Effector memory CD8-positive, alpha-beta T cell (primary cell): ENCODE data around the gene PRDM8.
A peak's percentile ranks its signal among the peaks of the same experiment; 100 is the strongest.

Source experiments
- ATAC-seq: fragments of 150-1000 bp; cut with Tn5 transposase; replicated peaks from 2 replicates; pipeline ENCODE4 v1.10.0; 2021; ENCODE audit warnings: mild to moderate bottlenecking, moderate library complexity
- DNase-seq, 3 experiments: peaks; one replicate each; pipeline ENCODE4 v3.0.0; 2021
- H3K27ac Mint-ChIP-seq, 2 donors: one replicate each; pipeline ENCODE4 v1.8.0; 2022; ENCODE audit warnings: mild to moderate bottlenecking in 2 of 2, mixed read lengths in 2 of 2, moderate library complexity in 2 of 2
- H3K27me3 Mint-ChIP-seq, 2 donors: one replicate each; pipeline ENCODE4 v1.8.0; 2022; ENCODE audit warnings: mixed read lengths in 2 of 2
- H3K36me3 Mint-ChIP-seq: one replicate; pipeline ENCODE4 v1.8.0; 2022; ENCODE audit warnings: mild to moderate bottlenecking, moderate library complexity, mixed read lengths; ENCODE audit not compliant: insufficient read depth
- H3K4me1 Mint-ChIP-seq, 2 donors: one replicate each; pipeline ENCODE4 v1.8.0; 2022; ENCODE audit warnings: low read depth in 2 of 2, mixed read lengths in 2 of 2
- H3K4me3 Mint-ChIP-seq, 2 donors: one replicate each; pipeline ENCODE4 v1.8.0; 2022; ENCODE audit warnings: mild to moderate bottlenecking in 2 of 2, mixed read lengths in 2 of 2, moderate library complexity in 2 of 2
- H3K9me3 Mint-ChIP-seq, 2 donors: one replicate each; pipeline ENCODE4 v1.8.0; 2022; ENCODE audit warnings: mixed read lengths in 2 of 2

The PRDM8 gene

DNA sequence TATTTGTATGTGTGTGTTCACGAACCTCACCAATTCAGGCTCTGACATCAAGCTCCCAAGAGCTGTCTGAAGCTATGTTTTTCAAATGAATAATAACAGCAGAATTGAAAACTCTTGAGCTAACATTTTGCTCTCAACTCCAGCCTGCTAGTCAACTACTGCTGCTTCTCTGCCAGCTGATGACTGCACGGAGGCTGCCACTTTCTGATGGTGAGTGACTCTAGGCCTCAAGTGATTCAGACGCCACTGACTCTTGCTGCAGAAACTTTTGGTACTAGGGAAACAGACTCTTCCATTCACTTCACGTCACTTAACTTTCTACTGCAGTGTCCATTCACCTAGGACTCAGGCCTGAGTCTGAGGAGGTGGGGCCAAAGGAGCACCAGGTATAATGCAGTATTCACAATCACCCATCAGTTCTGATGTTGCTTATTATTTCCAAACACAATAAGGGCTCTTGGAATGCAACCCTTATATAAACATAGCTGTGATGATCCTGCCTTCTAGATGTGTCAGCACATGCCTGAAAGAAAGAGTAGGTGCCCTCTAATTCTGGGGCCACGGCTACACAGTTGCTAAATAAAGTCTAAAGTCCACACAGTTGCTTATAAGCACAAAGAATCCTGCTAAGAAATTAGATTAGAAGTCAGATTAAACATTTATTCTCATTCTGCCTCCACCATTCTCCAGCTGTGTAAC, 16.0 kb downstream of the PRDM8 start:
- ATAC-seq, result no peak
- no peak for DNase-seq
- no peaks in the 10 kb centered on the region for H3K9me3 Mint-ChIP-seq
- H3K27me3 Mint-ChIP-seq, result peaks cover 5 to 6% of the 10 kb centered on the region in 2 donors
- H3K27ac Mint-ChIP-seq, result no peak overlapping the region
- H3K36me3 Mint-ChIP-seq, result no peaks in the 10 kb centered on the region
- H3K4me3 Mint-ChIP-seq, result no peak overlapping the region
- H3K4me1 Mint-ChIP-seq, result peaks cover 0 to under 1% of the 10 kb centered on the region in 2 donors

DNA sequence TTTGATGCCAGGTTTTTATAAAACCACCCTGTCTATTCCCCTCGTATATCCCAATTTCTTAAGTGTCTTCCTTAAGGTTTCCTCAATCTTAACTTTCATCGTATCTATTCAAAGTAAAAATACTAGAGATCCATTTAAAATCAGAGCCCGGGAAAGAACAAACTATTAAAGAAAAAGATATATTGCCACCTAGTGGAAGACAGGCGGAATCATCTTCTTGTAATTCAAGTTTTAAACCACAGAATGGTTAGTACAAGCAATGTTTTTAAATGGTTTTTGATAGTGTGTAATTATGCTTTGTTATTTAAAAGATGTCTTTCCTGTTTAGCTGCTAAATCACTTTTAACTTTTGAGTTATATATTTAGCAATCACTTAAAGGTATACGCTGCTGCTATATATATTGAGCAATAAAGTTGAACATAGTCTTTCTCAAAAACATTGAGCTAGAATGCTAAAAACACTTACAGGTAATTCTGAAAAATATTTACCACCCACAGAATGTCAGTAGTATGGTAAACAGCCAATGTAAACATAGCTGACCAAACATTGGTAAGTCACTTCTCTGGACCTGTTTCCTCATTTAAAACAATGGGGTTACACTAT, 18.2 kb downstream of the PRDM8 start:
- H3K4me3 Mint-ChIP-seq, result no peak overlapping the region
- DNase-seq (no peak), ATAC-seq (peak; percentile 73)
- H3K4me1 Mint-ChIP-seq, result no peaks in the 10 kb centered on the region
- H3K27ac Mint-ChIP-seq, result no peak overlapping the region
- H3K9me3 Mint-ChIP-seq, result no peaks in the 10 kb centered on the region
- no peaks in the 10 kb centered on the region for H3K36me3 Mint-ChIP-seq
- H3K27me3 Mint-ChIP-seq, result peaks cover 22 to 23% of the 10 kb centered on the region in 2 donors

DNA sequence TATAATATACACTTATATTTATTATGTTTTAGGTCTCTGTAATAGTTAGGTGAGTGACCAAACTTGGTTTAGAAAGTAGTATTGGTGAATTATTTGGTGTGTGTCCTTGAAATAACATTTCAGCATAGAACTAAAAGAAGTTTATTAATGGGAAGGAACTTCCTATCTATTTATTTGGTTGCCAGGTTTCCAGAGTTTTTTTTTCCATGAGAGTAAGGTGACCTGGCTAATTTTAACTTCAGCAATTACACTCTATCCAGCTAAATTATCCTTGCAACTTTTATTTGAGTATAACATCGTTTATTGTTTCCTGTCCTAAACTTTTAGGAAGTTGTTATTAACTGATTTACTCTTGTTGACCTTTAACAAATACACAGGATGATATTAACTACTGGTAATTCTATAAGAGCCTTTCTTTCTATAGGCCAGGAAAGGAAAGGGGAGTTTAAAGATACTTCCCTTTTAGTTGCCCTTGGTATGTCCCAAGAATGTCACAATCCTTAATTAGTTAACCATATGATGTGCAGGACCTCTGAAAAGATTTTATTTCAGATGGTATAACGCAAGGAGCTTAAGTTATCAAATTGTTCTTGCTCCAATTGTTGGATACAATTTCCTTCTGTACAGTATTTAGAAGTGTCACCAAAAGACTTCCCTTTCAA, 18.9 kb downstream of the PRDM8 start:
- no peak for ATAC-seq
- H3K27me3 Mint-ChIP-seq, result peaks cover 22 to 23% of the 10 kb centered on the region in 2 donors
- no peaks in the 10 kb centered on the region for H3K36me3 Mint-ChIP-seq
- DNase-seq, result no peak
- no peaks in the 10 kb centered on the region for H3K9me3 Mint-ChIP-seq
- H3K27ac Mint-ChIP-seq, result no peak overlapping the region
- H3K4me3 Mint-ChIP-seq, result no peak overlapping the region
- no peaks in the 10 kb centered on the region for H3K4me1 Mint-ChIP-seq

DNA sequence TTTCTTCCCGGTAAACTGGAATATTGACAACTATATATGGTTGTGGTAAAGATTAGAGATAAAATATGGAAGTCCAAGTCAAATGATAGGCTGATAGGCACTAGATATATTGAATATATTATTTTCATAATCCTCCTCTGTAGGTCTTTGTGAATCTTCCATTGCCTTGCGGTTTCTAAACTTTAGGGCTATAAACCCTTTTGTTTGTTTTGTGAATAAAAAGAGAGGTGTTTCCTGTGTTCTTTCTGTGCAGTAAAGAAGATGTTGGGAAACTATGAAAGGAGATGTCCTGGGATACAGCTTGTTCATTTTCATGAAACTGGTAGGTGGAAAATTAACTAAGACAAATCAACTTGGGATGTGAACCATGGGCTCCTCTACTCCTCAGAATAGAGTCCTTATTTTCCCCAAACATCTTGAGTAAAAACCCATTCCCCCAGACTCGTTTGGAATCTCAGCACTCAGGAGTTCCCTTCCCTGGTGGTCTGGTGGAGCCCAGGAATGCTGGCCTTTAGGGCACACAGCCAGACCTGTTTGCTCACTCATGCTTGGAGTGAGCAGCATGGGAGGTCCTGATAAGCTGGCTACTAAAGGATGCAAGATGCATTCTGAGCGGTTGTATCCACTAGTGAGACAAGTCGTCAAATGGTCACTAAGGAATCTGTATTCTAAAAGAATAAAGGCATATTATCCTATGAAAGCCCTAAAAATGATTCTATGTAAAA, 22.2 kb downstream of the PRDM8 start:
- Mint-ChIP-seq H3K9me3 (no peaks in the 10 kb centered on the region), H3K4me3 (no peak overlapping the region), H3K27ac (no peak overlapping the region), H3K4me1 (no peaks in the 10 kb centered on the region), H3K27me3 (peaks cover 22 to 23% of the 10 kb centered on the region in 2 donors), H3K36me3 (no peaks in the 10 kb centered on the region)
- DNase-seq (no peak), ATAC-seq (no peak)

DNA sequence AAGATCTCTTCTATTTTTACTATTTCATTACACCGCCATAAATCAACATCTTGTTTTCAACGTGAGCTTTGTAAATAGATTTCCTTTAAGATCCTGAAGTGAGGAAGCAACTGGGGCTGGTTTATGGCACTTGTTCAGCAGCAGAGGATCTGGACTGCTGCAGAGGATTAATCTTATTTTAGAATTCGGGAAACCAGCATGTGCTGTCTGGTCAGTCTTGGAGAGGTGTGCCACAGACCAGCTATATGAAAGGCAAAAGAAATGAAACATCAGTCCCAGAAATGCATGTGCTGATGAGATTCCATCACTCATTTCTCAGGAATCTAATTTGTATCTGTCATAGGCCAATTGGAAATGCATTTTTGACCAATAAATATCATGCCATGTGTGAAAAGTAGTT, 23.4 kb downstream of the PRDM8 start:
- H3K27ac Mint-ChIP-seq, result no peak overlapping the region
- H3K36me3 Mint-ChIP-seq, result no peaks in the 10 kb centered on the region
- no peak for ATAC-seq
- no peak overlapping the region for H3K4me3 Mint-ChIP-seq
- no peaks in the 10 kb centered on the region for H3K9me3 Mint-ChIP-seq
- H3K27me3 Mint-ChIP-seq, result peaks cover 22 to 23% of the 10 kb centered on the region in 2 donors
- H3K4me1 Mint-ChIP-seq, result no peaks in the 10 kb centered on the region
- DNase-seq, result no peak

DNA sequence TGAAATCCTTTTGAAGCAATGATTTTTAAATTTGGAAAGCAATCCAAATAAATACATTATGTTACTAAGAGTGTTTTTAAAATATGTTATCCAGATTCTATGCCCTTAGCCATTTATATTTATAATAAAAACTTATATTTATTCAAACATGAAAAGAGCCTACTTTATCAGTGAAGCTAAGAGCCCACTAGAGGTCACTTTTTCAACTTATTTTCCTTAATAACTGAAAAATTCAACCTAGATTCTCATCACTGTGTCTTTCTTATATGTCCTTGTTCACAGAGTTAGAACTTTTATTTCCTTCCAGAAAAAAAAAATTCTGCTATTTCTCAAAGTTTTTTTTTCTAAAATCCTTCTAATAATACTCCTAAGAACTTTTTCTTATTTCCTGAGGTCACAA, 23.9 kb downstream of the PRDM8 start:
- Mint-ChIP-seq H3K27ac (no peak overlapping the region), H3K9me3 (no peaks in the 10 kb centered on the region), H3K4me3 (no peak overlapping the region), H3K36me3 (no peaks in the 10 kb centered on the region), H3K4me1 (no peaks in the 10 kb centered on the region), H3K27me3 (peaks cover 22 to 23% of the 10 kb centered on the region in 2 donors)
- no peak for DNase-seq
- no peak for ATAC-seq

DNA sequence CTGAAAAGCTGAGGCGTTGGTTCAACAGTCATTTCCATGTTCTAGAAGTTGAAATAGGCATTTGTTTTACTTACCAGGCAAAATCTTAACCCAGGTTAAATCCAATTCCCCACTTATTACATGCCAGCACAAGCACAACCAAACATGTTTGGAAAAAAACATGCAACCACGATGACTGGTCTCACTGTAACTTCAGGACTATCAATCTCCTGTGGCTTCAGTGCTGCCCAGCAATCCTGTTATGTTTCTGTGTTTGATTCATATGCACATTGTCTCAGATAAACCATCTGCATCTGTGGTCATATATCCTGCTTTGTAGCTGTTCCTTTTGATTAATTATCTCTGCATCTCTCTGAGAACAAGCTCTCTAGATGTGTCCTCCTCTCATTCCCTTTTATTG, 28.3 kb downstream of the PRDM8 start:
- DNase-seq (no peak), ATAC-seq (no peak)
- Mint-ChIP-seq H3K27ac (no peak overlapping the region), H3K36me3 (no peaks in the 10 kb centered on the region), H3K27me3 (peaks cover 10 to 26% of the 10 kb centered on the region in 2 donors), H3K4me3 (no peak overlapping the region), H3K4me1 (peaks cover 0 to 6% of the 10 kb centered on the region in 2 donors), H3K9me3 (no peaks in the 10 kb centered on the region)

DNA sequence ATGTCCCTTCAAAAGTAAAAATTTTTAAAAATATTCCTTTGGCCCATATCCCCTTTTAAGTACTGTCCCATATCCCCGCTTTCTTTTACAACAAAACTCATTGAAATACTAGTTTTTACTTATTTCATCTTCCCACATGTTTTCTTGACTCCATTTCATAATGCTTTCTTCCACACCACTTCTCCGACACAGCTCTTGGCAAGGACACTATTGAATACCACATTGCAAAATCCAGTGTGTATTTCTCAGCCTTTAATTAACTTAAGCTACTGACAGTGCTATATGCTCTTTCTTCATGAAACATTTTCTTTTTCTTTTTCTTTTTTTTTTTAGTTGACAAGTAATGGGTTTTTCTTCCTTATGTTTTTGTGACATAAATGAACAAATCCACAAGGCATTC, 28.8 kb downstream of the PRDM8 start:
- Mint-ChIP-seq H3K27ac (no peak overlapping the region), H3K36me3 (no peaks in the 10 kb centered on the region), H3K4me3 (no peak overlapping the region), H3K4me1 (peaks cover 0 to 6% of the 10 kb centered on the region in 2 donors), H3K27me3 (peaks cover 10 to 28% of the 10 kb centered on the region in 2 donors), H3K9me3 (no peaks in the 10 kb centered on the region)
- ATAC-seq (no peak), DNase-seq (no peak)

DNA sequence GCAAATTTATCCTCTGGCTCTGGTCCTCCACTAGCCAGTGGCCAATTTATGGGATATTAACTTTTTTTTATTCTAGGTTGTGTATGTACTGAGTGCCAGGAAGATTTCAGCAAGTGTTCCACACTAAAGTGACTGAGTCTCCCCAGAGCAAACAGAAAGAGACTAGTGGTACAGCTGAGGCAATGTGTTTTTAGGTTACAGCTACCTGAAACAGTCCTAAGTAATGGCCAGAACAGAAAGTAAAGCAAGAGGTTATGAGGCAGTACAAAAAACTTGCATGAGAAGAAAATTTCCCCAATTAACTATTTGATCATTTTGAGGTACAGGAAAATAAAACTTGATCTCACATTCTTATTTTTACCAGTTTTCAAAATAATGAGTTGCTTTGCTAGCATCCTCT, 31.2 kb downstream of the PRDM8 start:
- DNase-seq, result no peak
- ATAC-seq, result no peak
- H3K9me3 Mint-ChIP-seq, result no peaks in the 10 kb centered on the region
- H3K4me1 Mint-ChIP-seq, result peaks cover 0 to 6% of the 10 kb centered on the region in 2 donors
- no peaks in the 10 kb centered on the region for H3K36me3 Mint-ChIP-seq
- H3K4me3 Mint-ChIP-seq, result no peak overlapping the region
- H3K27ac Mint-ChIP-seq, result no peak overlapping the region
- peaks cover 14 to 37% of the 10 kb centered on the region in 2 donors for H3K27me3 Mint-ChIP-seq

DNA sequence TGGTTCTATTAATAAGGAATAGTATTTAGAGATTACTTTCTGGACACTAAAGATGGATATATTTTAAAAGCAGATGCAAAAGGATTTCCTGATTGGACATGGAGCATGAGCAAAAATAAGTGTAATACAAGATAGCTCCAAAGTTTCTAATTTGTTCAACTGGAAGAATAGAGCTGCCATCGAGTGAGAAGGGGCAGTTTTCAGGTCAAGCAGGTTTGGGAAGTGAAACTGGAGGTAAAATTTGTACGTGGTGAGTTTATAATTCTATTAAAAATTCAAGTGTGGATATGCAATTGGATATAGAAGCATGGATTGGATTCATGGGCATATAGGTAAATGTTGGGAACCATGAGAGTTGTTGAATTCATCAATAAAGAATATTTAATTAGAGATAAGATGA, 31.8 kb downstream of the PRDM8 start:
- Mint-ChIP-seq H3K36me3 (no peaks in the 10 kb centered on the region), H3K4me1 (peaks cover 0 to 6% of the 10 kb centered on the region in 2 donors), H3K27ac (no peak overlapping the region), H3K9me3 (no peaks in the 10 kb centered on the region), H3K4me3 (no peak overlapping the region), H3K27me3 (peaks cover 19 to 44% of the 10 kb centered on the region in 2 donors)
- no peak for ATAC-seq
- DNase-seq, result no peak

DNA sequence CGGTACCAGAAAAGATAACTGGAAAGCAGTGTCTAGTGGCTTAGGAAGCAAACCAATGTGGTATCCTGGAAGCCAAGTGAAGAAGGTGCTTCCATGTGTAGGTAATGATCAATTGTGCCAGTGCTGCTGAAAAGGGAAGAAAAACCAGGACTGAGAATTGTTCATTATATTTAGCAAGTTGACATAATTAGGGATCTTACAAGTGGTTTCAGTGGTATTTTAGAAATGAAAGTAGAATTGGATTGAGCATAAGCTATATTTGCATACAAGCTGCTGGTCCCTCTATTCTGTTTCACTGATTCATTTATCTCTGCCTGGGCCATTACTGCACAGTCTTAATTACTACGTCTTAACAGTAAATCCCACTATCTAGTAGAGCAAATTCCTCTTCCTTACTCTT, 32.3 kb downstream of the PRDM8 start:
- no peaks in the 10 kb centered on the region for H3K9me3 Mint-ChIP-seq
- peaks cover 19 to 44% of the 10 kb centered on the region in 2 donors for H3K27me3 Mint-ChIP-seq
- DNase-seq (no peak), ATAC-seq (no peak)
- no peak overlapping the region for H3K27ac Mint-ChIP-seq
- peaks cover 0 to 6% of the 10 kb centered on the region in 2 donors for H3K4me1 Mint-ChIP-seq
- no peaks in the 10 kb centered on the region for H3K36me3 Mint-ChIP-seq
- H3K4me3 Mint-ChIP-seq, result no peak overlapping the region

DNA sequence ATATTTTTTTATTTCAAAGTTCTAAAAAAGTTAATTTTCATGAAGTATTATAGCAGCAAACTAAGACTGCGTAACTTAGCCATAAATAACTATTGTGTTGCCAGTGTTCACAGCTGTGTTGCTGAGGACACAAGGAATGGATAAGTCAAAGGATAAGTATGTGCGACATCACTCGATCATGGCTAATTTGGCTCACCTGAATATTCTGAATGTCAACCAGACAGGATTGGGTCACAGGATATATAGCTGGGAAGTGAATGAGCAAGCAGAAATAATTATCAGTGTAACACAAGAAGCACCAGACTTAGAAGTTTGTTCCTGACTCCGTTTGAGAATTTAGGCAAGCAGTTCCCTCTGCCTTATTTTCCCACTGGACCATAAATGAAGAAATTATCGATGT, 33.9 kb downstream of the PRDM8 start:
- Mint-ChIP-seq H3K36me3 (no peaks in the 10 kb centered on the region), H3K27ac (no peak overlapping the region), H3K4me3 (no peak overlapping the region), H3K4me1 (peaks cover 0 to 6% of the 10 kb centered on the region in 2 donors), H3K27me3 (peaks cover 26 to 50% of the 10 kb centered on the region in 2 donors), H3K9me3 (no peaks in the 10 kb centered on the region)
- ATAC-seq (no peak), DNase-seq (no peak)

DNA sequence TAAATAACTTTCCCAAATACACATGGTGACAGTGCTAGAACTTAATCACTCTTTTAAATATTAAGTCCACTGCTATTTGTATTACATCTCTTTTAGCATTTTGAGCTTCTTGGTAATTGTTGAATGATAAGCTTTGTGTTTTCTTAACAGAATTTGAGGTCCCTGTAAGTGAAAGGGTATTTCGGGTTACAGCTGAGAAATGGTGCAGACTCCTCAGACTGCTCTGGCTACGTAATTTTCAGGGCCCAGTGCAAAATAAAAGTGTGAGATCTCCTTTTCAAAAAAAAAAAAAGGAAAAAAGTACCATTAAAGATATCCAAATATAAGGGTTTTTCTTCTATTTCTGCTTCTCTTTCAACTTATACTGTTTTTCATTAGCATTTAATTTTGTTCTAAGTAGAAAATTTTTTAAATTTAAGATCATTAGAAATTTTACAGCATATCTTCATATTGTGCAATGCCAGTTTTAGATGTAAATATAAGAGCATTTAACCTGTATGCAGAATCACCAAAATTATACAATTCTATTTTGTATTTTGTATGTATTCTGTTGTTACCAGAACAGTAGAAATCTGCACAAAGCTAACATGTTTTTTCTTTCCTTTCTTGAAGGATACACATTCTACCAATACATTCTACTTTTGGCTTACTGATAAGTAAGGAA, 35.5 kb downstream of the PRDM8 start:
- Mint-ChIP-seq H3K4me3 (no peak overlapping the region), H3K27ac (no peak overlapping the region), H3K4me1 (peaks cover 0 to 6% of the 10 kb centered on the region in 2 donors), H3K9me3 (no peaks in the 10 kb centered on the region), H3K27me3 (peaks cover 30 to 52% of the 10 kb centered on the region in 2 donors), H3K36me3 (no peaks in the 10 kb centered on the region)
- no peak for DNase-seq
- ATAC-seq, result no peak
